Measurements from ENCODE around the gene OR56A3.

GRCh38 chr11:5941951-5942350 lies at the start of gene OR56A3:
- TF ChIP-seq CTCF (IDR thresholded peaks at IDR 0.05), result no peak
- no peak for TF ChIP-seq ZFX (IDR thresholded peaks at IDR 0.05; ENCODE audit: borderline replicate concordance)
